ENCODE results near the gene OPN1MW2. TPM values are rescaled to one million over a fixed set of nuclear protein-coding genes. Genes with fewer than 3 reads are reported as not detected.
A peak's percentile ranks its signal among the peaks of the same experiment; 100 is the strongest.
"Not testable (repeated sequence)": the region's sequence is repeated elsewhere in the genome, so short reads cannot be mapped to it uniquely, and the experiment has no call there.

Gene OPN1MW2
- not detected in 2 replicates for total RNA-seq

DNA sequence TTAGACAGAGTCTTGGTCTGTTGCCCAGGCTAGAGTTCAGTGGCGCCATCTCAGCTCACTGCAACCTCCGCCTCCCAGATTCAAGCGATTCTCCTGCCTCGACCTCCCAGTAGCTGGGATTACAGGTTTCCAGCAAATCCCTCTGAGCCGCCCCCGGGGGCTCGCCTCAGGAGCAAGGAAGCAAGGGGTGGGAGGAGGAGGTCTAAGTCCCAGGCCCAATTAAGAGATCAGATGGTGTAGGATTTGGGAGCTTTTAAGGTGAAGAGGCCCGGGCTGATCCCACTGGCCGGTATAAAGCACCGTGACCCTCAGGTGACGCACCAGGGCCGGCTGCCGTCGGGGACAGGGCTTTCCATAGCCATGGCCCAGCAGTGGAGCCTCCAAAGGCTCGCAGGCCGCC, at the start of gene OPN1MW2:
Gene OPN1MW2 (plus strand): TSS at position 301 of the 400 bp plus-strand sequence. CDS start 60 bp downstream, at position 361.
- POLR2A ChIA-PET; intact Hi-C loops (cut with micrococcal nuclease); H3K36me3 Mint-ChIP-seq (ENCODE audit: low read depth); H3K27me3 Mint-ChIP-seq; H3K4me3 Mint-ChIP-seq; DNase-seq; CTCF ChIA-PET; H3K27ac Mint-ChIP-seq; ATAC-seq (ENCODE audit: low read depth); H3K9me3 Mint-ChIP-seq; H3K4me1 Mint-ChIP-seq: not testable (repeated sequence)

DNA sequence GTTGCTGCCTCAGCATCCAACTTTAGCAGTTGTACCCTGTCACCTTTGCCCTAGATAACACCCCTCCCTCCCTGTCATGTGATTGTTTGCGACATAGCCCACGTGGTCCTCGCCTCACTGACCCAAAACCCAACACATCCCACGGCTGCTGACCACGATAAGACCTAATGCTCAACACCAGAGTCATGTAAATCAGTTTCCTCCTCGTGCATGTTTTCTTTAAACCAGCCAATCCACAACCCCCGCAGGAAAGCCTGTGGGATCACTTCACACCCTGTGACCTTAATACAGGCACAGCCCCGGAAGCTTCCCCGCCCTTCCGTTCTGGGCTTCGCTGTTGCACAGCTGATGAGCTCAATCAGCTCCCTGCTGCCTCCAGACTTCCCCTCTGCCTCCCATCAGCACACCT, 47.0 kb upstream of the OPN1MW2 start:
- H3K4me1 Mint-ChIP-seq; H3K36me3 Mint-ChIP-seq (ENCODE audit: low read depth); POLR2A ChIA-PET; H3K4me3 Mint-ChIP-seq; H3K27ac Mint-ChIP-seq; H3K27me3 Mint-ChIP-seq; H3K9me3 Mint-ChIP-seq; CTCF ChIA-PET; DNase-seq; intact Hi-C loops (cut with micrococcal nuclease): not testable (repeated sequence)
- peak; percentile 95 for ATAC-seq (ENCODE audit: low read depth)

- CTCF ChIA-PET; H3K4me1 Mint-ChIP-seq; POLR2A ChIA-PET; DNase-seq; H3K27me3 Mint-ChIP-seq; H3K9me3 Mint-ChIP-seq; H3K27ac Mint-ChIP-seq; H3K36me3 Mint-ChIP-seq (ENCODE audit: low read depth); ATAC-seq (ENCODE audit: low read depth); H3K4me3 Mint-ChIP-seq; intact Hi-C loops (cut with micrococcal nuclease): not testable (repeated sequence)
These were observed 45.2 kb upstream of the OPN1MW2 start for GRCh38 chrX:154174356-154174755.

GRCh38 chrX:154182296-154182695, 37.3 kb upstream of the OPN1MW2 start, which contains the start of gene OPN1MW:
TSS of gene OPN1MW (plus strand) at chrX:154182596. CDS start at chrX:154182678, 82 bp downstream.
- POLR2A ChIA-PET; ATAC-seq (ENCODE audit: low read depth); H3K36me3 Mint-ChIP-seq (ENCODE audit: low read depth); CTCF ChIA-PET; H3K27ac Mint-ChIP-seq; H3K27me3 Mint-ChIP-seq; DNase-seq; intact Hi-C loops (cut with micrococcal nuclease); H3K9me3 Mint-ChIP-seq; H3K4me3 Mint-ChIP-seq; H3K4me1 Mint-ChIP-seq: not testable (repeated sequence)

- H3K4me3 Mint-ChIP-seq; ATAC-seq (ENCODE audit: low read depth); DNase-seq; H3K27ac Mint-ChIP-seq; H3K36me3 Mint-ChIP-seq (ENCODE audit: low read depth); H3K9me3 Mint-ChIP-seq; intact Hi-C loops (cut with micrococcal nuclease); H3K27me3 Mint-ChIP-seq; POLR2A ChIA-PET; CTCF ChIA-PET; H3K4me1 Mint-ChIP-seq: not testable (repeated sequence)
These were observed 35.8 kb upstream of the OPN1MW2 start for GRCh38 chrX:154183794-154184193.

- H3K36me3 Mint-ChIP-seq (ENCODE audit: low read depth); DNase-seq; H3K27me3 Mint-ChIP-seq; ATAC-seq (ENCODE audit: low read depth); H3K27ac Mint-ChIP-seq; intact Hi-C loops (cut with micrococcal nuclease); CTCF ChIA-PET; H3K4me3 Mint-ChIP-seq; H3K9me3 Mint-ChIP-seq; H3K4me1 Mint-ChIP-seq; POLR2A ChIA-PET: not testable (repeated sequence)
These were observed 26.7 kb upstream of the OPN1MW2 start for GRCh38 chrX:154192846-154193245.

DNA sequence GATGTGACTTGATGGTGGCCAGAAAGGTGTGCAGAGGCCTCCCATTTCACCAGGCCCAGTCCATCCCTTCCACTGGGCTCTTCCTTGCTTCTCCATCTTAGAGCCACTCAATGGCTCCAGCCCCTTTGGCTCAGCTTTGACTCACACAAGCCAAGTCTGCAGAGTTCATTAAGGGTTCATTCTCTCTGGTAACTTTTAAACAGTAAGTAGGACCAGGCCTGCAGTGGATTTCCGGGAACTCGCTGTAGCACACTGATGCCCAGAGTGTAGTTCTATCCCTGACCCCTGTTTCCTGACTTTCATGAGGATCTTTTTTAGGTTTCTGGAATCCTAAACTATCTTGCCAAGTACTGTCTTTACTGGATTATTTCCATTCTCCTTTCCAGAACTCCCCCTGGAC, 25.2 kb upstream of the OPN1MW2 start:
- H3K36me3 Mint-ChIP-seq (ENCODE audit: low read depth); H3K4me1 Mint-ChIP-seq; ATAC-seq (ENCODE audit: low read depth); H3K9me3 Mint-ChIP-seq; intact Hi-C loops (cut with micrococcal nuclease); POLR2A ChIA-PET; H3K27ac Mint-ChIP-seq; H3K27me3 Mint-ChIP-seq; CTCF ChIA-PET; DNase-seq; H3K4me3 Mint-ChIP-seq: not testable (repeated sequence)

- H3K4me1 Mint-ChIP-seq; CTCF ChIA-PET; H3K9me3 Mint-ChIP-seq; H3K27ac Mint-ChIP-seq; H3K27me3 Mint-ChIP-seq; H3K36me3 Mint-ChIP-seq (ENCODE audit: low read depth); H3K4me3 Mint-ChIP-seq; intact Hi-C loops (cut with micrococcal nuclease); ATAC-seq (ENCODE audit: low read depth); POLR2A ChIA-PET; DNase-seq: not testable (repeated sequence)
These were observed 23.1 kb upstream of the OPN1MW2 start for GRCh38 chrX:154196466-154196865.

GRCh38 chrX:154209670-154210418, 9.7 kb upstream of the OPN1MW2 start:
- H3K9me3 Mint-ChIP-seq; H3K36me3 Mint-ChIP-seq (ENCODE audit: low read depth); H3K27me3 Mint-ChIP-seq; intact Hi-C loops (cut with micrococcal nuclease); CTCF ChIA-PET; H3K27ac Mint-ChIP-seq; H3K4me3 Mint-ChIP-seq; DNase-seq; H3K4me1 Mint-ChIP-seq: not testable (repeated sequence)
- POLR2A ChIA-PET, result interaction anchor here (0.6 kb wide), 1 partner anchor 170 kb away, joined by 4 read pairs; no protein-coding TSS in a partner anchor
- peak; percentile 89 for ATAC-seq (ENCODE audit: low read depth)

GRCh38 chrX:154211057-154211456, 8.5 kb upstream of the OPN1MW2 start:
- not testable (repeated sequence) for H3K27ac Mint-ChIP-seq, H3K4me1 Mint-ChIP-seq, DNase-seq

DNA sequence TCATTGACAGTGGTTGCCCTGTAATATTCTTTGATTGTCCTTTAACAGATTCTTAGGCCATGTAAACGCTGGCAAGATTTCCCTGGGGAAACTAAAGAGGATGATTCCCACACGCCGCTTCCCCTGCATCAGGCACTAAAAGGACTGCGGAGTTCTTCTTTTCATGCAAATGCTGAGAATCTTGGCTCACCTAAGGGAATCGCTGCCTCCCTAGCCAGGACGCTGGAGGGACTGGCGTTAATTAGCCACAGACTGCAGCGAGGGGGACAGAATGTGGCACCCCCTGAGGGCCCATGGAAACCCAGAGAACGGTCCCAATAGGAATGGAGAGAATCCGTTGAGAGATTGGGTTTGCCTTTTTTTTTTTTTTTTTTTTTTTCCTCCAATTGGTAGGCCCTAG, 8.1 kb upstream of the OPN1MW2 start:
- POLR2A ChIA-PET; H3K4me3 Mint-ChIP-seq; H3K9me3 Mint-ChIP-seq; H3K27ac Mint-ChIP-seq; ATAC-seq (ENCODE audit: low read depth); H3K27me3 Mint-ChIP-seq; H3K36me3 Mint-ChIP-seq (ENCODE audit: low read depth); intact Hi-C loops (cut with micrococcal nuclease); DNase-seq; H3K4me1 Mint-ChIP-seq; CTCF ChIA-PET: not testable (repeated sequence)

More at GRCh38 chrX:154211057-154211456, 8.5 kb upstream of the OPN1MW2 start:
- H3K36me3 Mint-ChIP-seq (ENCODE audit: low read depth); H3K9me3 Mint-ChIP-seq; H3K27me3 Mint-ChIP-seq; POLR2A ChIA-PET; intact Hi-C loops (cut with micrococcal nuclease); H3K4me3 Mint-ChIP-seq; ATAC-seq (ENCODE audit: low read depth); CTCF ChIA-PET: not testable (repeated sequence)

GRCh38 chrX:154225292-154225691, 5.7 kb downstream of the OPN1MW2 start:
- H3K36me3 Mint-ChIP-seq (ENCODE audit: low read depth); H3K4me1 Mint-ChIP-seq; H3K4me3 Mint-ChIP-seq; H3K9me3 Mint-ChIP-seq; H3K27ac Mint-ChIP-seq; H3K27me3 Mint-ChIP-seq; POLR2A ChIA-PET; intact Hi-C loops (cut with micrococcal nuclease); DNase-seq; ATAC-seq (ENCODE audit: low read depth); CTCF ChIA-PET: not testable (repeated sequence)
